Dermis blood vessel endothelial cell (primary cell): ENCODE results near the gene IGSF6. TPM values are rescaled to one million over a fixed set of nuclear protein-coding genes. Genes with fewer than 3 reads are reported as not detected.
"Not testable (repeated sequence)": the region's sequence is repeated elsewhere in the genome, so short reads cannot be mapped to it uniquely, and the experiment has no call there.

Source experiments
- DNase-seq: peaks from one replicate; pipeline ENCODE4 v3.0.0; 2010
- total RNA-seq: library from RNA; depleted of rRNA; stranded (reverse); fragments of >200 nt; gene quantifications from 2 replicates; pipeline ENCODE4 v1.2.3, GENCODE V29; 2014

The IGSF6 gene
- total RNA-seq, 1 donor from 2014 or later = not detected

DNA sequence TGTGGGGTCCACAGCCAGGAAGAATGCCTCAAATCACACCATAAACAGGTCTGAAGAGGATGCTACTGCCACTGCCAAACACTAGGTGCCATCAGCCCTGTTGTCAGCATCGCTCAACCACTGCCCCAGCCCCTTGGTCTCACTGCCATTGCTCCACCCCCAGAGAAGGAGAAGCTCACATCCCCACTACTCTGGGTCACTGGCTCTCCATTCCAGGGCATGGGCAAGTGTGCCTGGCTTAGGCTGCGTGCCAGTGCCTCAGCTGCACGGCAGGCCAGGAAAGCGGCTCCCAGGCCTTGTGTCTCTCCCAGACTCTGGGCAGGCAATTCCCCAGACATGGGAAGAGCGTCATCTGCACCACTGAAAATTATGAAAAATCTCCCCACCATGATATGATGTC is 1.2 kb upstream of the IGSF6 start:
- DNase-seq = no peak

DNA sequence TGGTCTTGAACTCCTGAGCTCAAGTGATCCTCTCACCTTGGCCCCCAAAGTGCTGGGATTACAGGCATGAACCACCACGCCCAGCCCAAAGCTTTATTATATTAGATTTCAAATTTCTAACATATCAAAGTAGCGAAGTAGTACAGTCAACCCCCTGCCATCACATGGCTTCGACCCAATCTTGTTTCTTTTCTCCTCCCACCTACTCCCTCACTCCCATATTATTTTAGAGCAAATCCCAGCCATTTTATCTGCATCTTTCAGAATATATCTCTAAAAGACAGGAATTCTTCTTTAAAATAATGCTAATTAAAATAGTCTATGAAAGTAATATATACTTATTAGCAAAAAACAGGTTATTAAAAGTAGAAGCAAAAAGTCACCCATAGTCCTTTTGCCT is 893 bp downstream of the IGSF6 start:
- no peak for DNase-seq

DNA sequence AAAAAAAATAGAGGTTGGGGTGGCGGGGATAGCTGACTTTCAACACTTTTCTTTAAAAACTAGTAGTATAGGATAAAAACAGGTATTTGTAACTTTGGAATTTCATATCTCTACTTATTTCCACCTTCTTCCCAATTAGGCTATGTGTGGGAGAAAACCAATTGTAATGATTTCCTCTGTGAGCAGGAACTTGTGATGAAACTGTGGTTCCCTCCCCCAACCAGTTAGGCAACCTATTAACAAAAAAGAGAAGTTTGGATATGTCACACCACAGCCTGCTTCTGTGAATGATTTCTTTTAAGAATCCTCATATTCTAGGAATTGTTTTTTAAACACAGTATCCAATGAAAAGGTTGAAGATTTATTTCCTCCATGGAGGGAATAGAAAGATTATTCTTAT is 1.9 kb downstream of the IGSF6 start:
- DNase-seq = peak; percentile 43

DNA sequence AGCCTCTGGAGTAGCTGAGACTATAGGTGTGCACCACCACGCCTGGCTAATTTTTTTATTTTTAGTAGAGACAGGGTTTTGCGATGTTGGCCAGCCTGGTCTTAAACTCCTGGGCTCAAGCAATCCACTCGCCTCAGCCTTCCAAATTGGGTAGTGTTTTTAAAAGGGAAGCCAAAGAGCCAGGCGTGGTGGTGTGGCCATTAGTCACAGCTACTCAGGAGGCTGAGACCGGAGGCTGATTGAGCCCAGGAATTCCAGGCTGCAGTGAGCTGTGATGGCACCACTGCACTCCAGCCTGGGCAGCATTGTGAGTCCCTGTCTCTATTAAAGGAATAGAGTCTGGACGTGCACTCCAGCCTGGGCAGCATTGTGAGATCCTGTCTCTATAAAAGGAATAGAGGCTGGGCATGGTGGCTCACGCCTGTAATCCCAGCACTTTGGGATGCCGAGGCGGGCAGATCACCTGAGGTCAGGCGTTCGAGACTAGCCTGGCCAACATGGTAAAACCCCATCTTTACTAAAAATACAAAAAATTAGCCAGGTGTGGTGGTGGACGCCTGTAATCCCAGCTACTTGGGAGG is 2.5 kb downstream of the IGSF6 start:
- not testable (repeated sequence) for DNase-seq

- no peak for DNase-seq
Measured at GRCh38 chr16:21647562-21648164, 4.7 kb downstream of the IGSF6 start.

DNA sequence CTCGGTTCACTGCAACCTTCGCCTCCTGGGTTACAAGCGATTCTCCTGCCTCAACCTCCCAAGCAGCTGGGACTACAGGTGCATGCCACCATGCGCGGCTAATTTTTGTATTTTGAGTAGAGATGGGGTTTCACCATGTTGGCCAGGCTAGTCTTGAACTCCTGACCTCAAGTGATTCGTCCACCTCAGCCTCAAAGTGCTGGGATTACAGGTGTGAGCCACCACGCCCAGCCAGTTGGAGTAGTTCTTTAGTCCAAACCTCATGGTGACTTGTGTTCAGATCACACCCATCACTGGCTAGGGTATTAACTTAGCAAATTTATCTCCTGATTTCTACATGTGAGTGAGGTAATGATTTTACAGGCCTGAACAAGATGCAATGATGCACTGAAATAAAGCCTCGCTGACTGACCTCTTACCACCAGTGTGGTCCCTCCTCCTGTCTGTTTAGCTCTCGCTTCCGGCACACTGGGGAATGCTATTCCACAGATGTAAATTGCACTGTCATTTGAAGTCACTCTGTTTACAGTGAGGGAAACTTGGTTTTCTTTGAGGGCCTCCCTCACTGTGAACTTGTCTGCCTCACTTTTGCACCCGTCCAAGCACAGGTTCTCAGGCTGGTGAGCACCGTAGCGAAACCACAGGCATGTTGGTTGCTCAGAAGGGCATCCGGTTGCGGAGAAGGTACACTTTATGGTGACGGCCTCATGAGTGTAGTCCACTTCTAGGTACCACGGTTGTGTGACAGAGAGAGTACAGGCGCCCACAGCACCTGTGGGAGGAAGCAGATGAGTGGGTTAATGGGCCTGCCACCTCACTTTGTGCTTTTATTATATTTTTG is 5.5 kb downstream of the IGSF6 start:
- no peak for DNase-seq

- DNase-seq = peak; percentile 51
Measured at GRCh38 chr16:21646091-21646490, 6.3 kb downstream of the IGSF6 start.

DNA sequence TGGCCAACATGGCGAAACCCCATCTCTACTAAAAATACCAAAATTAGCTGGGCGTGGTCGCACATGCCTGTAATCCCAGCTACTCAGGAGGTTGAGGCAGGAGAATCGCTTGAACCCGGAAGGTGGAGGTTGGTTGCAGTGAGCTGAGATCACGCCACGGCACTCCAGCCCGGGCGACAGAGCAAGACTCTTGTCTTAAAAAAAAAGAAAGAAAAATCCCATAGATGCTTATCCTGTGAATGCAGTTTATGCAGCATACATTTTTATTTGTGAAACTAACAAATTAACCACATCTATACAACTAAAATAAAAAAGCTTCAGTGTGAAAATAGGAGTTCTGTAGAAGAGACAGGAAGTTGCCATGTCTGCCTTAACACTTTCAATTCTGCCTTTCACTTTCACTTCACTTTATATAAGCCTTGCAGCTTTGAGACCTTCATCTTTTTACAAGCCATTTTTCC is 7.1 kb downstream of the IGSF6 start:
- peak; percentile 33 for DNase-seq

DNA sequence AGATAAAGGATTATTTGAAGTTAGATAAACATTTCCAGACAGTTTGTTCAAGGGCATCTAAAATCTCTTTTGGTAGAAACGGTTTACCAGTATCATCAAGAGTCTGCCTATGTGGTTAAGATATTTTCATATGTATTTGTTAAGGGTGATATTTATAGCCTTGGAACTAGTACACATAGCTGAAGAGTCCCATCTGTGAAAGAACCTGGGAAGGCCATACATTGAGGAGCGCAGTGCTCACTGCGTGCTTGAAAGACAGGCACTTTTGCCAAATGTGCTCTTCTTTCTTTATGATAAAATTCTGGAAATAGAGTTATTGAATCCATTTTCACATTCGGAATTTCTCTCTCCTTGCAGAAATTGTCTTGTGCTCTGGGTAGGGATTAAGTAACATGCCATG is 7.7 kb downstream of the IGSF6 start:
- no peak for DNase-seq

GRCh38 chr16:21643785-21644184 is 8.6 kb downstream of the IGSF6 start:
- no peak for DNase-seq

DNA sequence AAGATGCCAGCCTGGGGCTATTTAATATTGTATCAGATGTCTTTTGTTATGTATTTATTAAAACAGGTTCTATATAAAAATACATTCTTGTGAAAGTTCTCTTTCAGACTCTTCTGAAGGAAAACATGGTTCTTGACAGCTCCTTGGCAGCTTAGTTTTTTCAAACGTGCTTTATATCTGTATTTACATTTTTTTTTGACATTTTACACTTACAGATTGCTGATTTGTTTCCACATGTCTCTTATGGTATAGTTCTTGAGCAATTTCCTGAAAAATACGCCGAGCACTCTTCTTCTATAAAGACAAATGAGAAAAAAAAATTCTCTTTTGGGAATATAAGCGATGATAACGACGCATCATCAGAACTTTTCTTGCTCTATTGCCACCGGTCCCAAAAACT is 9.5 kb downstream of the IGSF6 start:
- DNase-seq = no peak

GRCh38 chr16:21641916-21642315 is 10.5 kb downstream of the IGSF6 start:
- DNase-seq = no peak

- DNase-seq = no peak
Measured at GRCh38 chr16:21639493-21639892, 12.9 kb downstream of the IGSF6 start.

- peak; percentile 31 for DNase-seq
Measured at GRCh38 chr16:21638573-21638975, 13.8 kb downstream of the IGSF6 start.

DNA sequence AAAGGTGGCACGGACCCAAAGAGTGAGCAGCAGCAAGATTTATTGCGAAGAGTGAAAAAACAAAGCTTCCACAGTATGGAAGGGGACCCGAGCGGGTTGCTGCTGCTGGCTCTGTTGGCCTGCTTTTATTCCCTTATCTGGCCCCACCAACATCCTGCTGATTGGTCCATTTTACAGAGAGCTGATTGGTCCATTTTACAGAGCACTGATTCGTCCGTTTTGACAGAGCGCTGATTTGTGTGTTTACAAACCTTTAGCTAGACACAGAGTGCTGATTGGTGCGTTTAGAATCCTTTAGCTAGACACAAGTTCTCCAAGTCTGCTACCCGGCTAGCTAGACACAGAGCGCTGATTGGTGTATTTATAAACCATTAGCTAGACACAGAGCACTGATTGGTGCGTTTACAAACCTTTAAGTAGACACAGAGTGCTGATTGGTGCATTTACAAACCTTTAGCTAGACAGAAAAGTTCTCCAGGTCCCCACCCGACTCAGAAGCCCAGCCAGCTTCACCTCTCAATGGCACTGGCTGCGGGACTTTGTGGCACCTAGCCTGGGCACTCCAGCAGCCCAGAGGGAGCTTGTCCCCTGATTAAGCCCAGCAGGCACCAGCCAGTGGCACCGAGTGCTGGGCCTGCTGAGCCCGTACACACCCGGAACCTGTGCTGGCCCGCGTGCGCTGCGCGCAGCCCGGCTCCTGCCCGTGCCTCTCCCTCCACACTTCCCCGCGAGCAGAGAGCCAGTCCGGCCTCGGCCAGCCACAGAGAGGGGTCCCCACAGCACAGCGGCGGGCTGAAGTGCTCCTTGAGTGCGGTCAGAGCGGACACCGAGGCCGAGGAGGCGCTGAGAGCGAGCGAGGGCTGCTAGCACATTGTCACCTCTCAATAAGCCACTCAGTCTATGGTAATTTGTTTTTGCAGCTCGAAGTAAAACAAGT is 15.1 kb downstream of the IGSF6 start:
- no peak for DNase-seq

- DNase-seq = not testable (repeated sequence)
Measured at GRCh38 chr16:21635694-21636093, 16.7 kb downstream of the IGSF6 start.

- no peak for DNase-seq
Measured at GRCh38 chr16:21634216-21634615, 18.2 kb downstream of the IGSF6 start.

DNA sequence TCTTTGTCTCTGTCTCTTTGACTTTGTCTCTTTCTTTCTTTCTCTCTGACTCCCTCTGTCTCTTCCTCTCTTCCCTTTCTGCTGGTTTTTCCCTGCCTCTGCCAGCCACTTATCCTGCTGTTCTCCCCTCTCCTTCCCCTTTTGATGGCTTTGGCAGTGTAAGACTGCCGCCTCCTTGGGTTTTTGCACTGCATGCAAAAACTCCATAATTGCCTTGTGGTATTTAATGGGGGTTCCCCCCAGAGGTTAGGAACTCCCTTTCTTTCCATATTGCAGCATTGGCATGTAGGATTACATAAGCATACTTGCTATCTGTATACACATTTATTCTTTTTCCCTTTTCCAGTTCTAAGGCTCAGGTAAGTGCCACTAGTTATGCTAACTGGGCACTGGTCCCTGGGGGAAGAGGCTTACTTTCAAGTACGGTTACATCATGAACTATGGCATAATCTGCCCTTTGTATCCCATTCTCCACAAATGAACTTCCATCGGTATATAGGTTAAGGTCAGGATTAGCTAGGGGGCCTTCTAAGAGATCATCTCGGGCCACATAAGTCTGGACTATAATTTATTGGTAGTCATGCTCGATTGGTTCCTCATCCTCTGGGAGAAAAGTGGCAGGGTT is 20.3 kb downstream of the IGSF6 start:
- DNase-seq = not testable (repeated sequence)

GRCh38 chr16:21631376-21631775 is 21.0 kb downstream of the IGSF6 start:
- DNase-seq = not testable (repeated sequence)

DNA sequence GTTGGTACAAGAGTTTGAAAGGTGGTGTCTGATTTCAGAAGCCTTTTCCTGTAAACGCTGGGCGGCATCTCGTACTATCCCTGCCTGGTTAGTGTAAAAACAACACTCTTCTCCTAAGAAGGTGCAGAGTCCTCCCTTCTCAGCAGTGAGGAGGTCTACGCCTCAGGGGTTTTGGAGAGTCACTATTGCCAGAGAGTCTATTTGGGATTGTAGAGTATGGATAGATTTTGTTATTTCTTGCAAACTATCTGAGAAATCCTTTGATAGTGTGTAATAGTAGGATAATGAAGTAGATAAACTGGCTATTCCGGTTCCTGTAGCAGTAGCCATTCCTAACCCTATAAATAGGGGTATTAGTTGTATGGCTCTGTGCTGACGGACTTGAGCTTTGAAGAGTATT is 21.5 kb downstream of the IGSF6 start:
- DNase-seq = not testable (repeated sequence)

GRCh38 chr16:21629616-21630539 is 22.5 kb downstream of the IGSF6 start:
- DNase-seq = not testable (repeated sequence)
